Keratinocyte (primary cell): ENCODE data around the gene DNLZ. TPM values are rescaled to one million over a fixed set of nuclear protein-coding genes. Genes with fewer than 3 reads are reported as not detected.

Experiments used
- DNase-seq: peaks from one replicate; pipeline ENCODE4 v3.0.0-alpha.2; 2011; ENCODE audit warnings: low read depth, missing footprints, low spot score
- FAIRE-seq: peaks from 2 replicates; lab custom pipeline; 2011; peaks lifted over from hg19 to GRCh38; lab: Jason Lieb, UNC
- H2AFZ ChIP-seq: 2 replicates; pipeline ENCODE4 v1.6.0; 2012; ENCODE audit warnings: low read length, control low read depth, inconsistent platforms; ENCODE audit not compliant: control insufficient read depth
- H3K27ac ChIP-seq: 2 replicates; pipeline ENCODE4 v1.5.1; 2011; ENCODE audit warnings: low read length; ENCODE audit not compliant: control insufficient read depth, insufficient read depth
- H3K27me3 ChIP-seq: 3 replicates; pipeline ENCODE4 v1.6.0; 2011; ENCODE audit warnings: low read length; ENCODE audit not compliant: control insufficient read depth, insufficient read depth; ENCODE audit errors: extremely low read depth
- H3K36me3 ChIP-seq, 2 experiments: 2 replicates in 1 of 2; 3 replicates in 1 of 2; pipeline ENCODE4 v1.5.1; 2011; ENCODE audit warnings: low read length in 2 of 2, mild to moderate bottlenecking in 1 of 2; ENCODE audit not compliant: control insufficient read depth in 2 of 2, insufficient read depth in 2 of 2; ENCODE audit errors: extremely low read depth in 1 of 2
- H3K4me1 ChIP-seq: 3 replicates; pipeline ENCODE4 v1.5.1; 2011; ENCODE audit warnings: low read length; ENCODE audit not compliant: control insufficient read depth, insufficient read depth; ENCODE audit errors: extremely low read depth
- H3K4me2 ChIP-seq: 3 replicates; pipeline ENCODE4 v1.6.0; 2011; ENCODE audit warnings: low read depth, low read length; ENCODE audit not compliant: control insufficient read depth, insufficient read depth; ENCODE audit errors: extremely low read depth
- H3K4me3 ChIP-seq, 3 experiments: fragments of 200-600 bp in 1 of 3; sonication (generic) in 1 of 3; 2 replicates in 2 of 3; 3 replicates in 1 of 3; pipeline ENCODE4 v1.5.1; 2011 to 2016; ENCODE audit warnings: low read length in 3 of 3, mild to moderate bottlenecking in 3 of 3, control low read depth in 2 of 3, inconsistent platforms in 1 of 3, low read depth in 1 of 3, mixed read lengths in 1 of 3, mixed run types in 1 of 3, moderate library complexity in 1 of 3; ENCODE audit not compliant: control insufficient read depth in 2 of 3, insufficient read depth in 2 of 3; ENCODE audit errors: extremely low read depth in 1 of 3
- H3K79me2 ChIP-seq: 2 replicates; pipeline ENCODE4 v1.6.0; 2012; ENCODE audit warnings: low read length; ENCODE audit not compliant: control insufficient read depth, insufficient read depth
- H3K9ac ChIP-seq: 3 replicates; pipeline ENCODE4 v1.6.0; 2011; ENCODE audit warnings: low read length; ENCODE audit not compliant: control insufficient read depth, insufficient read depth; ENCODE audit errors: extremely low read depth
- H3K9me1 ChIP-seq: 3 replicates; pipeline ENCODE4 v1.6.0; 2011; ENCODE audit warnings: low read length; ENCODE audit not compliant: control insufficient read depth, insufficient read depth; ENCODE audit errors: extremely low read depth
- H3K9me3 ChIP-seq: 2 replicates; pipeline ENCODE4 v1.5.1; 2012; ENCODE audit warnings: low read depth, low read length; ENCODE audit not compliant: control insufficient read depth
- H4K20me1 ChIP-seq: 3 replicates; pipeline ENCODE4 v1.6.0; 2011; ENCODE audit warnings: low read length; ENCODE audit not compliant: control insufficient read depth, insufficient read depth; ENCODE audit errors: extremely low read depth
- EZH2 ChIP-seq: IDR thresholded peaks from one replicate; pipeline ENCODE4 v1.6.1; 2012; ENCODE audit warnings: inconsistent platforms, mild to moderate bottlenecking, low read length, moderate library complexity
- dilution Hi-C: fragments of 300-500 bp; cut with MboI; formaldehyde crosslinking; loops from one replicate; pipeline ENCODE4 v1.7.0; 2020; ENCODE audit warnings: low sequenced_read_pairs; ENCODE audit not compliant: extremely low pct_ligation_motif_present
- polyA plus RNA-seq, 5 experiments: library from polyadenylated mRNA; depleted of rRNA in 3 of 5; stranded (reverse) in 3 of 5; stranded (forward) in 1 of 5; unstranded in 1 of 5; fragments of >200 nt; gene quantifications; 1 replicate in 1 of 5; 2 replicates in 3 of 5; 3 replicates in 1 of 5; pipeline versions ENCODE4 v1.2.1 to v1.2.3, GENCODE V29; 2011 to 2012; ENCODE audit warnings: missing spikeins in 2 of 5, low read depth in 1 of 5, low replicate concordance in 1 of 5
- TF ChIP-seq, protein P1 (sequence below), 3 experiments: IDR thresholded peaks in 1 of 3; conservative IDR thresholded peaks in 1 of 3; optimal IDR thresholded peaks in 1 of 3; 2 replicates in 2 of 3; 3 replicates in 1 of 3; pipeline versions ENCODE3 to v1.5.1; 2011; ENCODE audit warnings: low read length in 3 of 3, mild to moderate bottlenecking in 3 of 3, moderate library complexity in 2 of 3, control low read depth in 1 of 3, inconsistent platforms in 1 of 3; ENCODE audit not compliant: insufficient read depth in 2 of 3; ENCODE audit errors: extremely low read depth in 1 of 3

DNLZ gene
- polyA plus RNA-seq, 1 donor (not counting 4 experiments of a cell fraction or from before 2014, with no cell fraction given): 6.7 TPM

DNA sequence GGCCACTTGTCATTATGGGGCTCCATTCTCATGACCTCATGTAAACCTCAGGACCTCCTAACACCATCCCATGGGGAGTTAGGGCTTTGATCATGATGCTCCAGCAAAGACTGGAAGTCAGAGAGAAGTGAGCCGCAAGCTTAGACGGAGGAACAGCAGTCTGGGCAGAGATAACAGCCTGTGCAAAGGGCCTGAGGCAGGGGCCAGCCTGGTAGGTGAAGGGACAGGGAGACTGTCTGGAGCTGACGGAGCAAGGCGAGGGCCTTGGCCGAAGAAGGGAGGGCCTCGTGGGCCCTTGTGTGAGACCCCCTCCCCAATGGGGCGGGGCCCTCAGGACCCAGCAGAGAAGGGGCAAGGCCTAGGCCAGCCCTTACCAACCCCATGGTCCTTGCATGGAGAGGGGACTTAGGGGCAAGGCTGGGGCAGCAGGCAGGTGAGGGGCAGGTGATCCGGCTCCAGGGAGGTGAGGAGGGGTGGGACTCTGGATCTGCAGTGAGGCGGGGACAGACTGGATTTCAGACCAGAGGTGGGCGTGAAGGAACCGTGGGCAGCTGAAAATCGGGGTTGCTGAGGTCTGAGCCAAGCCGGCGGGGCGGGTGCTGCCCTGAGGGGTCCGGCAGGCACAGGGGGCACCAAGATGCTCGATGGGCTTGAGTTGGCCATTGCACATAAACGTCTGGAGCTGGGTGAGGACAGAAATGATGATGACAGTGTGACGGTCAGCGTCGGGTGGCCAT lies 18.8 kb downstream of the DNLZ start:
- no peak overlapping the region for H3K9ac ChIP-seq

DNA sequence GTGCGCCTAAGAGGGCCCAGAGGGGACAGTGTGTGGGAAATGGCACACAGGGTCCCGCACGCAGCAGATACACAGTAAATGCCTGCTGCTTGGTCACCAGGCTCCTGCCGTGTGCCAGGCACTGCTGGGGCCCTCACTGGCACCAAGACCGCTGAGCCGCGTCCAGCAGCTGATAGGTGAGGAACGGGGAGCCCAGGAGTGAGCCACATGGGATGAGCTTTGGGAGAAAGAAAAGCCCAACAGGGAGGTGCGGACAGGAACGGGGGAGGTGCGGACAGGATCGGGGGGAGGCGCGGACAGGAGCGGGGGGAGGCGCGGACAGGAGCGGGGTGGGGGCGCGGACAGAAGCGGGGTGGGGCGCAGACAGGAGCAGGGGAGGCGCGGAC lies 19.7 kb downstream of the DNLZ start:
- Histone ChIP-seq H3K4me1 (peaks cover 23% of the 10 kb centered on the region), H3K9me1 (no peaks in the 10 kb centered on the region), H3K4me3 (no peak overlapping the region), H3K79me2 (no peaks in the 10 kb centered on the region), H3K9me3 (no peaks in the 10 kb centered on the region), H3K27ac (no peak overlapping the region), H3K36me3 (no peaks in the 10 kb centered on the region), H2AFZ (no peak overlapping the region), H3K27me3 (peaks cover 4% of the 10 kb centered on the region), H4K20me1 (no peaks in the 10 kb centered on the region), H3K9ac (no peak overlapping the region), H3K4me2 (no peak overlapping the region)
- DNase-seq (no peak), FAIRE-seq (no peak)
- TF ChIP-seq, protein P1, sequence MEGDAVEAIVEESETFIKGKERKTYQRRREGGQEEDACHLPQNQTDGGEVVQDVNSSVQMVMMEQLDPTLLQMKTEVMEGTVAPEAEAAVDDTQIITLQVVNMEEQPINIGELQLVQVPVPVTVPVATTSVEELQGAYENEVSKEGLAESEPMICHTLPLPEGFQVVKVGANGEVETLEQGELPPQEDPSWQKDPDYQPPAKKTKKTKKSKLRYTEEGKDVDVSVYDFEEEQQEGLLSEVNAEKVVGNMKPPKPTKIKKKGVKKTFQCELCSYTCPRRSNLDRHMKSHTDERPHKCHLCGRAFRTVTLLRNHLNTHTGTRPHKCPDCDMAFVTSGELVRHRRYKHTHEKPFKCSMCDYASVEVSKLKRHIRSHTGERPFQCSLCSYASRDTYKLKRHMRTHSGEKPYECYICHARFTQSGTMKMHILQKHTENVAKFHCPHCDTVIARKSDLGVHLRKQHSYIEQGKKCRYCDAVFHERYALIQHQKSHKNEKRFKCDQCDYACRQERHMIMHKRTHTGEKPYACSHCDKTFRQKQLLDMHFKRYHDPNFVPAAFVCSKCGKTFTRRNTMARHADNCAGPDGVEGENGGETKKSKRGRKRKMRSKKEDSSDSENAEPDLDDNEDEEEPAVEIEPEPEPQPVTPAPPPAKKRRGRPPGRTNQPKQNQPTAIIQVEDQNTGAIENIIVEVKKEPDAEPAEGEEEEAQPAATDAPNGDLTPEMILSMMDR (optimal IDR thresholded peaks at IDR 0.05 in 1 of 3, IDR thresholded peaks at IDR 0.05 in 1 of 3, conservative IDR thresholded peaks at IDR 0.05 in 1 of 3; ENCODE audit: extremely low read depth in 1 of 3, insufficient read depth in 2 of 3, low read length in 3 of 3): no peak
- TF ChIP-seq EZH2: no peak
- dilution Hi-C loops: no loop called here

More for the DNA sequence above, 18.8 kb downstream of the DNLZ start:
- no peak overlapping the region for H3K4me2 ChIP-seq
- H3K27ac ChIP-seq: no peak overlapping the region
- H3K4me1 ChIP-seq: peaks cover 23% of the 10 kb centered on the region
- no peak overlapping the region for H2AFZ ChIP-seq
- no peaks in the 10 kb centered on the region for H4K20me1 ChIP-seq
- dilution Hi-C loops: no loop called here
- H3K4me3 ChIP-seq: no peak overlapping the region
- no peaks in the 10 kb centered on the region for H3K36me3 ChIP-seq
- no peaks in the 10 kb centered on the region for H3K79me2 ChIP-seq
- FAIRE-seq (no peak), DNase-seq (no peak)
- H3K9me3 ChIP-seq: no peaks in the 10 kb centered on the region
- TF ChIP-seq EZH2: no peak
- TF ChIP-seq, protein P1 (optimal IDR thresholded peaks at IDR 0.05 in 1 of 3, IDR thresholded peaks at IDR 0.05 in 1 of 3, conservative IDR thresholded peaks at IDR 0.05 in 1 of 3; ENCODE audit: extremely low read depth in 1 of 3, insufficient read depth in 2 of 3, low read length in 3 of 3): no peak
- peaks cover 4% of the 10 kb centered on the region for H3K27me3 ChIP-seq
- H3K9me1 ChIP-seq: no peaks in the 10 kb centered on the region
